Neural cell (in vitro differentiated cells): ENCODE data around the gene TRIB2.

Experiments
- MXI1 ChIP-seq: fragments of 450-650 bp; conservative IDR thresholded peaks from 2 replicates; pipeline ENCODE4 v1.6.1; 2014; ENCODE audit warnings: antibody characterized with exemption, mild to moderate bottlenecking; ENCODE audit not compliant: poor library complexity, severe bottlenecking
- TF ChIP-seq, protein P1 (sequence below): fragments of 450-650 bp; IDR thresholded peaks from 2 replicates; pipeline ENCODE4 v1.5.1; 2014; ENCODE audit warnings: antibody characterized with exemption, mild to moderate bottlenecking, moderate library complexity; ENCODE audit not compliant: poor library complexity, severe bottlenecking
- TF ChIP-seq, protein P2 (sequence below): IDR thresholded peaks from 2 replicates; pipeline ENCODE4 v1.6.1; 2012; ENCODE audit warnings: borderline replicate concordance

GRCh38 chr2:12683457-12684100 is 33.2 kb upstream of the TRIB2 start:
- TF ChIP-seq, protein P1, sequence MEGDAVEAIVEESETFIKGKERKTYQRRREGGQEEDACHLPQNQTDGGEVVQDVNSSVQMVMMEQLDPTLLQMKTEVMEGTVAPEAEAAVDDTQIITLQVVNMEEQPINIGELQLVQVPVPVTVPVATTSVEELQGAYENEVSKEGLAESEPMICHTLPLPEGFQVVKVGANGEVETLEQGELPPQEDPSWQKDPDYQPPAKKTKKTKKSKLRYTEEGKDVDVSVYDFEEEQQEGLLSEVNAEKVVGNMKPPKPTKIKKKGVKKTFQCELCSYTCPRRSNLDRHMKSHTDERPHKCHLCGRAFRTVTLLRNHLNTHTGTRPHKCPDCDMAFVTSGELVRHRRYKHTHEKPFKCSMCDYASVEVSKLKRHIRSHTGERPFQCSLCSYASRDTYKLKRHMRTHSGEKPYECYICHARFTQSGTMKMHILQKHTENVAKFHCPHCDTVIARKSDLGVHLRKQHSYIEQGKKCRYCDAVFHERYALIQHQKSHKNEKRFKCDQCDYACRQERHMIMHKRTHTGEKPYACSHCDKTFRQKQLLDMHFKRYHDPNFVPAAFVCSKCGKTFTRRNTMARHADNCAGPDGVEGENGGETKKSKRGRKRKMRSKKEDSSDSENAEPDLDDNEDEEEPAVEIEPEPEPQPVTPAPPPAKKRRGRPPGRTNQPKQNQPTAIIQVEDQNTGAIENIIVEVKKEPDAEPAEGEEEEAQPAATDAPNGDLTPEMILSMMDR = no peak
- TF ChIP-seq, protein P2, sequence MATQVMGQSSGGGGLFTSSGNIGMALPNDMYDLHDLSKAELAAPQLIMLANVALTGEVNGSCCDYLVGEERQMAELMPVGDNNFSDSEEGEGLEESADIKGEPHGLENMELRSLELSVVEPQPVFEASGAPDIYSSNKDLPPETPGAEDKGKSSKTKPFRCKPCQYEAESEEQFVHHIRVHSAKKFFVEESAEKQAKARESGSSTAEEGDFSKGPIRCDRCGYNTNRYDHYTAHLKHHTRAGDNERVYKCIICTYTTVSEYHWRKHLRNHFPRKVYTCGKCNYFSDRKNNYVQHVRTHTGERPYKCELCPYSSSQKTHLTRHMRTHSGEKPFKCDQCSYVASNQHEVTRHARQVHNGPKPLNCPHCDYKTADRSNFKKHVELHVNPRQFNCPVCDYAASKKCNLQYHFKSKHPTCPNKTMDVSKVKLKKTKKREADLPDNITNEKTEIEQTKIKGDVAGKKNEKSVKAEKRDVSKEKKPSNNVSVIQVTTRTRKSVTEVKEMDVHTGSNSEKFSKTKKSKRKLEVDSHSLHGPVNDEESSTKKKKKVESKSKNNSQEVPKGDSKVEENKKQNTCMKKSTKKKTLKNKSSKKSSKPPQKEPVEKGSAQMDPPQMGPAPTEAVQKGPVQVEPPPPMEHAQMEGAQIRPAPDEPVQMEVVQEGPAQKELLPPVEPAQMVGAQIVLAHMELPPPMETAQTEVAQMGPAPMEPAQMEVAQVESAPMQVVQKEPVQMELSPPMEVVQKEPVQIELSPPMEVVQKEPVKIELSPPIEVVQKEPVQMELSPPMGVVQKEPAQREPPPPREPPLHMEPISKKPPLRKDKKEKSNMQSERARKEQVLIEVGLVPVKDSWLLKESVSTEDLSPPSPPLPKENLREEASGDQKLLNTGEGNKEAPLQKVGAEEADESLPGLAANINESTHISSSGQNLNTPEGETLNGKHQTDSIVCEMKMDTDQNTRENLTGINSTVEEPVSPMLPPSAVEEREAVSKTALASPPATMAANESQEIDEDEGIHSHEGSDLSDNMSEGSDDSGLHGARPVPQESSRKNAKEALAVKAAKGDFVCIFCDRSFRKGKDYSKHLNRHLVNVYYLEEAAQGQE = no peak
- no peak for TF ChIP-seq MXI1
